Measurements from ENCODE around the gene KCTD7.
"Not testable (repeated sequence)": the region's sequence is repeated elsewhere in the genome, so short reads cannot be mapped to it uniquely, and the experiment has no call there.

- not testable (repeated sequence) for TF ChIP-seq CTCF, POLR2A (IDR thresholded peaks at IDR 0.05)
Measured at GRCh38 chr7:66685663-66686062, 57.0 kb downstream of the KCTD7 start.

Data from adrenal gland (tissue), 5 donors.